SH-SY5Y (cell line): ENCODE measurements around the gene PKD2L1.

Experiments
- GATA2 ChIP-seq: IDR thresholded peaks from 2 replicates; pipeline ENCODE4 v1.6.1; 2011; ENCODE audit warnings: mild to moderate bottlenecking, low read depth, low read length
- GATA3 ChIP-seq: IDR thresholded peaks from 2 replicates; pipeline ENCODE4 v1.6.1; 2011; ENCODE audit warnings: low read depth, mild to moderate bottlenecking, low read length, moderate library complexity

DNA sequence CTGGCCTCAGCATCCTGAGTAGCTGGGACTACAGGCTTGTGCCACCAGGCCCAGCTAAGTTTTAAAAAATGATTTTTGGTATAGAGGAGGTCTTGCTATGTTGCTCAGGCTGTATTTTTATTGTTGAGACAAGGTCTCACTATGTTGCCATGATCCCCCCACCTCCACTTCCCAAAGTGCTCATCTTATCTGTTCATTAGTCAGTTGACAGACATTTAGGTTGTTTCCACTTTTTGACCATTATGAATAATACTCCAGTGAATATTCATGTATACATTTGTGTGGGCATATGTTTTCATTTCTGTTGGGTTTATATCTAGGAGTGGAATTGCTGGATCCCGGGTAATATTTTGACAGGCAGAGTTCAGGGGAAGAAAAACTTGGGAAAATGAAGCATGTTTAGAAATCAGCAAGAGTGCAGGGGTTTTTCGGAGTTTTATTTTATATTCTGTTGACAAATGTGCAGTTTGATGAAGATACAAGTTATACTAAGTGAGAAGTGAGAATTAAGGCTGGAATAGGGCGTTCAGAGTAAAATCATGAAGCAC lies 14.3 kb upstream of the PKD2L1 start:
- TF ChIP-seq GATA2 = no peak
- no peak for TF ChIP-seq GATA3
